Measurements from ENCODE around the gene P2RX4.
"Not testable (repeated sequence)": the region's sequence is repeated elsewhere in the genome, so short reads cannot be mapped to it uniquely, and the experiment has no call there.

P2RX4 gene

DNA sequence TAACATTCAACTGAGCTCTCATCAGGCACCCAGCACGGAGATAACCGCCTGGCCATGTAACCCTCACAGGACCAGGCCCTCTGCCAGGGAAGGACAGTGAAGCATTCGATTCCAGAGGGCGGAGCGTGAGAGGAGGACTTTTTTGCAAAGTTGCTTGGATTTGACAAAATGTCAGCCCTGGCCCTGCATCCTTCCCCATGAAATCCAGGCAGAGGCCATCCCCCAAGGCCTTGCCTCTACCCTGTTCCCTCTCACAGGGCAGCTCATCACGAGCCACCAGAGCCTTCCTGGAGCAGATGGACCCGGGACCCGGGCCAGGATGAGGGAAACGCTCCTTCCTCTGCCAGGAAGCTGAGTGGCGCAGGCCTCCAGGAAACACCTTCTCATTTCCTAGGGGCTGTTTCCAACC lies 69.6 kb downstream of the P2RX4 start:
- DNase-seq = no peak

DNA sequence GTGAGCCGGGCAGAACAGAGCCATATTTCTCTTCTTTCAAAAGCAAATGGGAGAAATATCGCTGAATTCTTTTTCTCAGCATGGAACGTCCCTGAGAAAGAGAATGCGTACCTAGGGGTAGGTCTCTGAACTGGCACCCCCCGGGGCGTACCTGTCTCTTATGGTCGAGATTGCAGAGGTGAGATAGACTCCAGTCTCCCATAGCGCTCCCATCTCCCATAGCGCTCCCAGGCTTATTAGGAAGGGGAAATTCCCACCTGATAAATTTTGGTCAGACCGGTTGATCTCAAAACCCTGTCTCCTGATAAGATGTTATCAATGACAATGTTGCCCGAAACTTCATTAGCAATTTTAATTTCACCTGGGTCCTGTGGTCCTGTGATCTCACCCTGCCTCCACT lies 70.6 kb downstream of the P2RX4 start:
- DNase-seq = not testable (repeated sequence)

DNA sequence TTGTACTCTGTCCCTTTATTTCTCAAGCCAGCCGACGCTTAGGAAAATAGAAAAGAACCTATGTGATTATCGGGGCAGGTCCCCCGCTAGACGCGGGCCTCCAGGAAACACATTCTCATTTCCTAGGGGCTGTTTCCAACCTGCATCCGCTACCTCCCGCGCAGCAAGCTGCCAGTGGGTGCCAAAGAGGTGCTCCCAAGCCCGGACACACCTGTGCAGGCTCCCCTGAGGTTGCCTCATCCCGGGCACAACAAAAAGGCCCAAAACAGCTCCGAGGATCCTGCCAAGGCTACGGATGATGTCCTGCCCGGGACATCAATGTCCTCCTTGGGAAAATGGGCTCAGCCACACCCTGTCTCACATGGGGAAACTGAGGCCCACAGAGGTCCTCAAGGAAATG lies 71.2 kb downstream of the P2RX4 start:
- not testable (repeated sequence) for DNase-seq

DNA sequence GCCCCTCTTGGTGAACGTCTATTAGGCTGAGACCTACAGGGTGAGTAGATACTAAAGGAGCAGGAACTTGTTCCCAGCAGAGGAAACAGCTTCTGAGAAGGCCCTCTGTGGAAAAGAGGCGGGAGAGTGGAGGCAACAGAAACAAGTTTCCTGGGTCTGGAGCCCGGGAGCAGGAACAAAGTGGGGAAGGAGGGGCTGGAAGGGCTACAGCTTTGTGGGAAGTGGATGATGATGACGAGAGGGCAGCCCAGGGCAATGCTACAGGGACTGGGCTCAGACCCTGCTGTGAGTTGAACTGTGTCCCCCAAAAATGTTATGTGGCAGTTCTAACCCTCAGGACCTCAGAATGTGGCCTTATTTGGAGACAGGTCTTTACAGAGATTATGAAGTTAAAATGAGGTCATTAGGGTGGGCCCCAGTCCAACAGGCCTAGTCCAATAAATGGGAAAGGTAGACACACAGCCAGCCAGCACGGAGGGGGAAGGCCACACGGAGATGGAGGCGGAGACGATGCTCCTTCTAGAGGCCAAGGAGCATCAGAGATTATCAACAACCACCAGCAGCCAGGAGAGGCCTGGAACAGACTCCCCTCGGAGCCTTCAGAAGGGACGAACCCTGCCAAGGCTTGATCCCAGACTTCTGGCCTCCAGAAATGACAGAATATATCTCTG lies 72.3 kb downstream of the P2RX4 start:
- DNase-seq = no peak

DNA sequence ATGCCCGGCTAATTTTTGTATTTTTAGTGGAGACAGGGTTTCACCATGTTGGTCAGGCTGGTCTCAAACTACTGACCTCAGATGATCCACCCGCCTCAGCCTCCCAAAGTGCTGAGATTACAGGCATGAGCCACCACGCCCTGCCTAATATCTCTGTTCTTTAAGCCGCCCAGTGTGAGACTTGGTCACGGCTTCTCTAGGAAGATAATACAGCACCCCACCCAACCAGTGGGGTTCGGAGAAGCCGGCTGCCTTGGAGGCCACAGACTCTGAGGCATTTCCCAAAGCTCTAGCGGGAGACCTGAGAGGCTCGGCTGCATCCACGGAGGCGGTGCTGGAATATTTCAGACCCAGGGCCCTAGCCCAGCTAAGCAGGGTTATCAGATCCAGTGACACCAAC lies 73.0 kb downstream of the P2RX4 start:
- DNase-seq = not testable (repeated sequence)

DNA sequence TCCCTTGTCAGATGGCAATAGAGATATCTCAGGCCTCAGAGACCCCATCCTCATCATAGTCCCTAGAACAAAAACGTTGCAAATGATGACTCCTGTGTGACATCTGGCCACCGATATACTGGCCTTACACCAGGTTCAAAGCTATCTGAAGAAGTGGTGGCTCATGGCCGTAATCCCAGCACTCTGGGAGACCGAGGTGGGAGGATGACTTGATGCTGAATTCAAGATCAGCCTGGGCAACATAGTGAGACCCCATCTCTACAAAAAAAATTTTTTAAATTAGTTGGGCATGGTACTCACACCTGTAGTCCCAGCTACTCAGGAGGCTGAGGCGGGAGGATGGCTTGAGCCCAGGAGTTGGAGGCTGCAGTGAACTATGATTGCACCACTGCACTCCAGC lies 73.5 kb downstream of the P2RX4 start:
- DNase-seq = no peak

Measured in NCI-H1105 treated with DMSO at 0.1 percent for 48 hours (cell line).